ENCODE results near the gene CCDC88B. TPM values are rescaled to one million over a fixed set of nuclear protein-coding genes. Genes with fewer than 3 reads are reported as not detected.

The CCDC88B gene
- total and polyA plus RNA-seq, 9 of the 15 experiments (the other 6 are each of a cell fraction or from before 2014, with no cell fraction given): 0.13 to 18.1 (median 7.9) TPM

DNA sequence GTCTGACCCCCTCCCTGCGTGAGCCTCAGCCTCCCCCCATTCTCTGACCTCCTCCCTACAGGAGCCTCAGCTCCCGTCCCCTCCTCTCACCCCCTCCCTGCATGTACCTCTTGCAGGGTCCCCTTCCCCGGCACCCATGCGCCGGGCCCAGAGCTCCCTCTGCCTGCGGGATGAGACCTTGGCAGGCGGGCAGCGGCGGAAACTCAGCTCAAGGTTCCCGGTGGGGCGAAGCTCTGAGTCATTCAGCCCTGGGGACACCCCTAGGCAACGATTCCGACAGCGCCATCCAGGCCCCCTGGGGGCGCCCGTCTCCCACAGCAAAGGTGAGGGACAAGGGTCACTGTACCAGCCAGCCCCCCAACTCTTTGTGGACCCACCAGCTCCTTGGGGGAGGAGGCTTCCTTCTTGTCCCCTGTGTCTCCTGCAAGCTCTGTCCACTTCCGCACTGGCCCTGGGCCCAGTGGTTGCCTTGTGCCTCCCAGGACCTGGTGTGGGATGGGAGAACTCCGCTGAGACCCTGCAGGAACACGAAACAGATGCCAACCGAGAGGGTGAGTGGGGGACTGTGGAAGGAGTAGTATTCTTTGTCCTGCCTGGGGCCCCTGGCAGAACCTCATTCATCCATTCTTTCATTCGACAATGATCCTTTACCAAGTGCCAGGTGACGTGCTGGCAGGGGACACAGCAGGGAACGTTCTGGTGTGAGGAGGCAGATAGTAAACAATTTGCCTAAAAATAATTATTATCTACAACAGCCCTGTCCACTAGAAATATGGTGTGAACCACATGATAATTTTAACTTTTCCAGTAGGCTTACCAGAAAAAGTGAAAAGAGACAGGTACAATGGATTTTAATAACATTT lies 15.3 kb downstream of the CCDC88B start (continued):
- TF ChIP-seq ATF4 (CRISPR knock-in tag; IDR thresholded peaks at IDR 0.05) (no peak), BCLAF1 (IDR thresholded peaks at IDR 0.05; ENCODE audit: borderline replicate concordance in 1 of 2, control insufficient read depth in 1 of 2, low read depth in 2 of 2, low read length in 1 of 2) (no peak), POLR2AphosphoS5 (IDR thresholded peaks at IDR 0.05; ENCODE audit: control insufficient read depth, insufficient read depth, low read depth, low read length) (0 out of 2 replicates have a peak, but pooled peaks have one; percentile 29), KLF13 (tag; IDR thresholded peaks at IDR 0.05; ENCODE audit: borderline replicate concordance, low read depth) (0 out of 2 replicates have a peak, but pooled peaks have one; percentile 9), CTBP1 (IDR thresholded peaks at IDR 0.05; ENCODE audit: borderline replicate concordance) (peak; percentile 78; the same call in 1 of the 2 replicates), YBX1 (IDR thresholded peaks at IDR 0.05) (no peak), ZNF668 (CRISPR knock-in tag; IDR thresholded peaks at IDR 0.05) (no peak), ZNF561 (CRISPR knock-in tag; conservative IDR thresholded peaks at IDR 0.05) (no peak), POU5F1 (IDR thresholded peaks at IDR 0.05; ENCODE audit: borderline replicate concordance, low read depth, low read length, partially characterized antibody) (no peak)
- TF ChIP-seq, protein P1, sequence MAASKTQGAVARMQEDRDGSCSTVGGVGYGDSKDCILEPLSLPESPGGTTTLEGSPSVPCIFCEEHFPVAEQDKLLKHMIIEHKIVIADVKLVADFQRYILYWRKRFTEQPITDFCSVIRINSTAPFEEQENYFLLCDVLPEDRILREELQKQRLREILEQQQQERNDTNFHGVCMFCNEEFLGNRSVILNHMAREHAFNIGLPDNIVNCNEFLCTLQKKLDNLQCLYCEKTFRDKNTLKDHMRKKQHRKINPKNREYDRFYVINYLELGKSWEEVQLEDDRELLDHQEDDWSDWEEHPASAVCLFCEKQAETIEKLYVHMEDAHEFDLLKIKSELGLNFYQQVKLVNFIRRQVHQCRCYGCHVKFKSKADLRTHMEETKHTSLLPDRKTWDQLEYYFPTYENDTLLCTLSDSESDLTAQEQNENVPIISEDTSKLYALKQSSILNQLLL (CRISPR knock-in tag; IDR thresholded peaks at IDR 0.05; ENCODE audit: borderline replicate concordance): no peak
- TF ChIP-seq, protein P2, sequence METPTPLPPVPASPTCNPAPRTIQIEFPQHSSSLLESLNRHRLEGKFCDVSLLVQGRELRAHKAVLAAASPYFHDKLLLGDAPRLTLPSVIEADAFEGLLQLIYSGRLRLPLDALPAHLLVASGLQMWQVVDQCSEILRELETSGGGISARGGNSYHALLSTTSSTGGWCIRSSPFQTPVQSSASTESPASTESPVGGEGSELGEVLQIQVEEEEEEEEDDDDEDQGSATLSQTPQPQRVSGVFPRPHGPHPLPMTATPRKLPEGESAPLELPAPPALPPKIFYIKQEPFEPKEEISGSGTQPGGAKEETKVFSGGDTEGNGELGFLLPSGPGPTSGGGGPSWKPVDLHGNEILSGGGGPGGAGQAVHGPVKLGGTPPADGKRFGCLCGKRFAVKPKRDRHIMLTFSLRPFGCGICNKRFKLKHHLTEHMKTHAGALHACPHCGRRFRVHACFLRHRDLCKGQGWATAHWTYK (CRISPR knock-in tag; IDR thresholded peaks at IDR 0.05): peak; percentile 78
- TF ChIP-seq, protein P3, sequence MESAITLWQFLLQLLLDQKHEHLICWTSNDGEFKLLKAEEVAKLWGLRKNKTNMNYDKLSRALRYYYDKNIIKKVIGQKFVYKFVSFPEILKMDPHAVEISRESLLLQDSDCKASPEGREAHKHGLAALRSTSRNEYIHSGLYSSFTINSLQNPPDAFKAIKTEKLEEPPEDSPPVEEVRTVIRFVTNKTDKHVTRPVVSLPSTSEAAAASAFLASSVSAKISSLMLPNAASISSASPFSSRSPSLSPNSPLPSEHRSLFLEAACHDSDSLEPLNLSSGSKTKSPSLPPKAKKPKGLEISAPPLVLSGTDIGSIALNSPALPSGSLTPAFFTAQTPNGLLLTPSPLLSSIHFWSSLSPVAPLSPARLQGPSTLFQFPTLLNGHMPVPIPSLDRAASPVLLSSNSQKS (CRISPR knock-in tag; IDR thresholded peaks at IDR 0.05): no peak
- TF ChIP-seq, protein P4, sequence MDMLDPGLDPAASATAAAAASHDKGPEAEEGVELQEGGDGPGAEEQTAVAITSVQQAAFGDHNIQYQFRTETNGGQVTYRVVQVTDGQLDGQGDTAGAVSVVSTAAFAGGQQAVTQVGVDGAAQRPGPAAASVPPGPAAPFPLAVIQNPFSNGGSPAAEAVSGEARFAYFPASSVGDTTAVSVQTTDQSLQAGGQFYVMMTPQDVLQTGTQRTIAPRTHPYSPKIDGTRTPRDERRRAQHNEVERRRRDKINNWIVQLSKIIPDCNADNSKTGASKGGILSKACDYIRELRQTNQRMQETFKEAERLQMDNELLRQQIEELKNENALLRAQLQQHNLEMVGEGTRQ (CRISPR knock-in tag; IDR thresholded peaks at IDR 0.05): no peak
